Ovary (tissue), 3 donors: Measurements from ENCODE around the gene FOSL2.

ENCODE experiments used
- EP300 ChIP-seq: sonication (generic); formaldehyde crosslinking; IDR thresholded peaks from one replicate; pipeline ENCODE4 v1.6.1; 2017; ENCODE audit warnings: antibody characterized with exemption
- POLR2A ChIP-seq: fragments of 450-650 bp; IDR thresholded peaks from one replicate; pipeline ENCODE4 v1.6.1; 2017; ENCODE audit warnings: antibody characterized with exemption, mild to moderate bottlenecking, moderate library complexity
- TF ChIP-seq, protein P1 (sequence below), 3 donors: fragments of 450-650 bp in 2 of 3; fragments of 200-600 bp in 1 of 3; IDR thresholded peaks; one replicate each; pipeline versions ENCODE4 v1.5.1 to v1.8.0; 2016 to 2022; ENCODE audit warnings: antibody characterized with exemption in 3 of 3, mild to moderate bottlenecking in 1 of 3
- donor health status: DM: no; HTN: no; CAD: no.

DNA sequence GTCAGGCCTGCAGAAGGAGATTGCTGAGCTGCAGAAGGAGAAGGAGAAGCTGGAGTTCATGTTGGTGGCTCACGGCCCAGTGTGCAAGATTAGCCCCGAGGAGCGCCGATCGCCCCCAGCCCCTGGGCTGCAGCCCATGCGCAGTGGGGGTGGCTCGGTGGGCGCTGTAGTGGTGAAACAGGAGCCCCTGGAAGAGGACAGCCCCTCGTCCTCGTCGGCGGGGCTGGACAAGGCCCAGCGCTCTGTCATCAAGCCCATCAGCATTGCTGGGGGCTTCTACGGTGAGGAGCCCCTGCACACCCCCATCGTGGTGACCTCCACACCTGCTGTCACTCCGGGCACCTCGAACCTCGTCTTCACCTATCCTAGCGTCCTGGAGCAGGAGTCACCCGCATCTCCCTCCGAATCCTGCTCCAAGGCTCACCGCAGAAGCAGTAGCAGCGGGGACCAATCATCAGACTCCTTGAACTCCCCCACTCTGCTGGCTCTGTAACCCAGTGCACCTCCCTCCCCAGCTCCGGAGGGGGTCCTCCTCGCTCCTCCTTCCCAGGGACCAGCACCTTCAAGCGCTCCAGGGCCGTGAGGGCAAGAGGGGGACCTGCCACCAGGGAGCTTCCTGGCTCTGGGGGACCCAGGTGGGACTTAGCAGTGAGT, 19.4 kb downstream of the FOSL2 start:
- TF ChIP-seq EP300 (no peak), POLR2A (no peak)
- TF ChIP-seq, protein P1, sequence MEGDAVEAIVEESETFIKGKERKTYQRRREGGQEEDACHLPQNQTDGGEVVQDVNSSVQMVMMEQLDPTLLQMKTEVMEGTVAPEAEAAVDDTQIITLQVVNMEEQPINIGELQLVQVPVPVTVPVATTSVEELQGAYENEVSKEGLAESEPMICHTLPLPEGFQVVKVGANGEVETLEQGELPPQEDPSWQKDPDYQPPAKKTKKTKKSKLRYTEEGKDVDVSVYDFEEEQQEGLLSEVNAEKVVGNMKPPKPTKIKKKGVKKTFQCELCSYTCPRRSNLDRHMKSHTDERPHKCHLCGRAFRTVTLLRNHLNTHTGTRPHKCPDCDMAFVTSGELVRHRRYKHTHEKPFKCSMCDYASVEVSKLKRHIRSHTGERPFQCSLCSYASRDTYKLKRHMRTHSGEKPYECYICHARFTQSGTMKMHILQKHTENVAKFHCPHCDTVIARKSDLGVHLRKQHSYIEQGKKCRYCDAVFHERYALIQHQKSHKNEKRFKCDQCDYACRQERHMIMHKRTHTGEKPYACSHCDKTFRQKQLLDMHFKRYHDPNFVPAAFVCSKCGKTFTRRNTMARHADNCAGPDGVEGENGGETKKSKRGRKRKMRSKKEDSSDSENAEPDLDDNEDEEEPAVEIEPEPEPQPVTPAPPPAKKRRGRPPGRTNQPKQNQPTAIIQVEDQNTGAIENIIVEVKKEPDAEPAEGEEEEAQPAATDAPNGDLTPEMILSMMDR (IDR thresholded peaks at IDR 0.05) = no peak
